HCT116 (cell line): ENCODE measurements around the gene RBMS1. TPM values are rescaled to one million over a fixed set of nuclear protein-coding genes. Genes with fewer than 3 reads are reported as not detected.

Experiments used
- ATAC-seq: fragments of 200-7000 bp; cut with Tn5 transposase; 2 replicates; pipeline ENCODE4 v1.9.1; 2020; ENCODE audit warnings: mild to moderate bottlenecking, moderate library complexity
- BruUV-seq: library from RNA; stranded (reverse); fragments of 400-500 nt; replicated peaks from 2 replicates; lab custom pipeline; 2021; lab: Mats Ljungman, UMichigan
- CTCF ChIA-PET: fragments of 300-600 bp; sonication (Branson Sonifier 250); formaldehyde crosslinking; loops from one replicate; lab custom pipeline; 2021; ENCODE audit warnings: antibody characterized with exemption; lab: Charles Lee
- POLR2A ChIA-PET: fragments of 300-600, 350-600 bp; sonication (Branson Sonifier 250); formaldehyde crosslinking; loops from one replicate; lab custom pipeline; 2021; ENCODE audit warnings: antibody characterized with exemption; lab: Charles Lee
- RAD21 ChIA-PET, 2 experiments: fragments of 300-600 bp; sonication (Branson Sonifier 250); formaldehyde crosslinking; loops; one replicate each; lab custom pipeline; 2023; ENCODE audit warnings: low total read pairs in 2 of 2; ENCODE audit not compliant: uncharacterized antibody in 2 of 2, unreplicated experiment in 2 of 2, low non-redundant PET in 1 of 2; lab: Charles Lee
- DNase-seq: peaks from one replicate; pipeline ENCODE4 v3.0.0-alpha.2; 2010; ENCODE audit warnings: low read depth, low spot score
- H2AFZ ChIP-seq: fragments of 200-600 bp; shearing (Covaris generic), sonication (generic); 2 replicates; pipeline ENCODE4 v1.6.1; 2017; ENCODE audit warnings: low read depth, mixed run types, mixed read lengths, antibody characterized with exemption, low read length; ENCODE audit not compliant: poor library complexity, severe bottlenecking
- H3K27ac ChIP-seq: 2 replicates; pipeline ENCODE4 v1.5.1; 2012; ENCODE audit warnings: low read depth, low read length
- H3K27me3 ChIP-seq: fragments of 200-600 bp; sonication (generic); 2 replicates; pipeline ENCODE4 v1.6.1; 2016; ENCODE audit warnings: mixed run types, low read length, mixed read lengths; ENCODE audit not compliant: insufficient read depth
- H3K36me3 ChIP-seq, 2 experiments: fragments of 200-500 bp in 1 of 2; fragments of 200-600 bp in 1 of 2; sonication (Bioruptor generic) in 1 of 2; sonication (generic) in 1 of 2; 2 replicates each; pipeline versions ENCODE4 v1.5.1 to v1.6.1; 2014 to 2016; ENCODE audit warnings: low read length in 2 of 2, inconsistent platforms in 1 of 2, mixed read lengths in 1 of 2, mixed run types in 1 of 2; ENCODE audit not compliant: insufficient read depth in 2 of 2, control insufficient read depth in 1 of 2
- H3K4me1 ChIP-seq, 2 experiments: fragments of 200-600 bp in 1 of 2; sonication (generic) in 1 of 2; 2 replicates each; pipeline versions ENCODE4 v1.5.1 to v1.6.1; 2012 to 2017; ENCODE audit warnings: low read length in 2 of 2, inconsistent platforms in 1 of 2, mild to moderate bottlenecking in 1 of 2, mixed read lengths in 1 of 2, mixed run types in 1 of 2, moderate library complexity in 1 of 2; ENCODE audit not compliant: insufficient read depth in 2 of 2, control insufficient read depth in 1 of 2
- H3K4me2 ChIP-seq: fragments of 200-600 bp; sonication (generic); 2 replicates; pipeline ENCODE4 v1.6.1; 2017; ENCODE audit warnings: mixed run types, low read length, mixed read lengths
- H3K4me3 ChIP-seq, 2 experiments: fragments of 200-600 bp in 1 of 2; sonication (generic) in 1 of 2; replicated peaks in 1 of 2; 2 replicates each; pipeline ENCODE4 v1.5.1; 2011 to 2016; ENCODE audit warnings: low read length in 2 of 2, control low read depth in 1 of 2, low read depth in 1 of 2, mild to moderate bottlenecking in 1 of 2, mixed read lengths in 1 of 2, mixed run types in 1 of 2
- H3K79me2 ChIP-seq: fragments of 200-600 bp; sonication (generic); 2 replicates; pipeline ENCODE4 v1.6.1; 2017; ENCODE audit warnings: mild to moderate bottlenecking, mixed run types, low read length, moderate library complexity, mixed read lengths; ENCODE audit not compliant: insufficient read depth
- H3K9ac ChIP-seq: fragments of 200-600 bp; sonication (generic); 2 replicates; pipeline ENCODE4 v1.6.1; 2016; ENCODE audit warnings: low read length, mixed read lengths
- H3K9me2 ChIP-seq: fragments of 200-600 bp; sonication (generic), shearing (Covaris generic); 2 replicates; pipeline ENCODE4 v1.6.1; 2017; ENCODE audit warnings: mixed run types, mild to moderate bottlenecking, moderate library complexity; ENCODE audit not compliant: insufficient read depth
- H3K9me3 ChIP-seq, 2 experiments: fragments of 200-500 bp in 1 of 2; fragments of 200-600 bp in 1 of 2; sonication (Bioruptor generic) in 1 of 2; sonication (generic) in 1 of 2; 2 replicates each; pipeline ENCODE4 v1.6.1; 2014 to 2017; ENCODE audit warnings: low read length in 2 of 2, mixed read lengths in 2 of 2, inconsistent platforms in 1 of 2, low read depth in 1 of 2, mild to moderate bottlenecking in 1 of 2, mixed run types in 1 of 2, moderate library complexity in 1 of 2; ENCODE audit not compliant: control insufficient read depth in 1 of 2, insufficient read depth in 1 of 2
- H4K20me1 ChIP-seq: fragments of 200-600 bp; sonication (generic), shearing (Covaris generic); 2 replicates; pipeline ENCODE4 v1.6.1; 2017; ENCODE audit warnings: mixed run types, mild to moderate bottlenecking, moderate library complexity; ENCODE audit not compliant: insufficient read depth
- EZH2 ChIP-seq: fragments of 200-600 bp; sonication (generic); IDR thresholded peaks from 2 replicates; pipeline ENCODE4 v1.6.1; 2017; ENCODE audit warnings: antibody characterized with exemption, mixed run types
- FOSL1 ChIP-seq: IDR thresholded peaks from 2 replicates; pipeline ENCODE4 v1.6.1; 2012; ENCODE audit warnings: low read depth
- POLR2A ChIP-seq: IDR thresholded peaks from 2 replicates; pipeline ENCODE4 v1.7.0; 2011; ENCODE audit warnings: borderline replicate concordance; ENCODE audit not compliant: insufficient read depth, insufficient read length; ENCODE audit errors: extremely low read depth
- POLR2AphosphoS5 ChIP-seq: IDR thresholded peaks from 2 replicates; pipeline ENCODE4 v1.6.1; 2011; ENCODE audit warnings: mild to moderate bottlenecking, low read depth, low read length, moderate library complexity
- SRF ChIP-seq: IDR thresholded peaks from 2 replicates; pipeline ENCODE4 v1.6.1; 2012; ENCODE audit warnings: low read depth
- YY1 ChIP-seq: IDR thresholded peaks from 2 replicates; pipeline ENCODE4 v1.6.1; 2011; ENCODE audit warnings: low read length, low read depth, moderate library complexity, mild to moderate bottlenecking; ENCODE audit not compliant: insufficient replicate concordance; ENCODE audit errors: extremely low read depth
- ZFX ChIP-seq: fragments of 450-650 bp; IDR thresholded peaks from 2 replicates; pipeline ENCODE4 v1.6.1; 2017
- intact Hi-C: fragments of 100-400 bp; cut with micrococcal nuclease; formaldehyde crosslinking; loops from 2 replicates; pipeline ENCODE4 v1.10.0; 2022
- total RNA-seq: library from RNA; stranded (reverse); gene quantifications from one replicate; pipeline ENCODE4 v1.2.1, GENCODE V29; 2021; ENCODE audit not compliant: unreplicated experiment
- TF ChIP-seq, protein P1 (sequence below): IDR thresholded peaks from 2 replicates; pipeline ENCODE4 v1.6.1; 2012
- TF ChIP-seq, protein P2 (sequence below), 3 experiments: fragments of 200-600 bp in 1 of 3; sonication (generic) in 1 of 3; IDR thresholded peaks in 2 of 3; conservative IDR thresholded peaks in 1 of 3; 2 replicates each; pipeline ENCODE4 v1.5.1; 2012 to 2017; ENCODE audit warnings: low read depth in 2 of 3, low read length in 2 of 3, antibody characterized with exemption in 1 of 3, borderline replicate concordance in 1 of 3, control low read depth in 1 of 3, mild to moderate bottlenecking in 1 of 3, mixed read lengths in 1 of 3, mixed run types in 1 of 3, moderate library complexity in 1 of 3; ENCODE audit not compliant: insufficient read depth in 1 of 3
- TF ChIP-seq, protein P3 (sequence below): IDR thresholded peaks from 2 replicates; pipeline ENCODE4 v1.6.1; 2011; ENCODE audit warnings: mild to moderate bottlenecking, low read length, moderate library complexity; ENCODE audit not compliant: insufficient replicate concordance; ENCODE audit errors: extremely low read depth

RBMS1 gene
- total RNA-seq, 1 experiment from 2014 or later: 17.6 TPM

DNA sequence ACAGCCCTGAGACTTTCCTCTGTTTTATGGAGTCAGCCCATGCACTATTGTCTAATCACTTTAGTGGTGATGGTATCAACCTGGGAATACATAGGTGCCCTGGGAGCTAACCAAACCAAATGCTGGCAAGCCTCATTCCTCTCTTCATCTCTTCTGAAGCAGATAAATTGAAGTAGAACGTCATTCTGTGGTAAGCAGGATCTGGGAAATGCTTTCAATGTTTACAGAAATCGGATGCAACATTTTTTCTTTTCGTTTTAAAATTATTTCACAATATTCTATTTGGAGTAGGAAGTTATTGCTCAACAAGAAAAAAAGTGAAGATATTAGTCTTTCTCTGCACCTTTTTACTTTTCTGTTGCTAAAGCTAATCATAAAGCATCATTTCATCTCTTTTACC lies 114.2 kb downstream of the RBMS1 start:
- no TSS peak for BruUV-seq
- H2AFZ ChIP-seq: no peak overlapping the region
- ChIA-PET POLR2A (no interaction called here), RAD21 (no interaction called here), CTCF (no interaction called here)
- intact Hi-C loops: no loop called here
- H3K9ac ChIP-seq: no peak overlapping the region
- H4K20me1 ChIP-seq: no peaks in the 10 kb centered on the region
- TF ChIP-seq, protein P1, sequence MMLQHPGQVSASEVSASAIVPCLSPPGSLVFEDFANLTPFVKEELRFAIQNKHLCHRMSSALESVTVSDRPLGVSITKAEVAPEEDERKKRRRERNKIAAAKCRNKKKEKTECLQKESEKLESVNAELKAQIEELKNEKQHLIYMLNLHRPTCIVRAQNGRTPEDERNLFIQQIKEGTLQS: no peak
- TF ChIP-seq, protein P2, sequence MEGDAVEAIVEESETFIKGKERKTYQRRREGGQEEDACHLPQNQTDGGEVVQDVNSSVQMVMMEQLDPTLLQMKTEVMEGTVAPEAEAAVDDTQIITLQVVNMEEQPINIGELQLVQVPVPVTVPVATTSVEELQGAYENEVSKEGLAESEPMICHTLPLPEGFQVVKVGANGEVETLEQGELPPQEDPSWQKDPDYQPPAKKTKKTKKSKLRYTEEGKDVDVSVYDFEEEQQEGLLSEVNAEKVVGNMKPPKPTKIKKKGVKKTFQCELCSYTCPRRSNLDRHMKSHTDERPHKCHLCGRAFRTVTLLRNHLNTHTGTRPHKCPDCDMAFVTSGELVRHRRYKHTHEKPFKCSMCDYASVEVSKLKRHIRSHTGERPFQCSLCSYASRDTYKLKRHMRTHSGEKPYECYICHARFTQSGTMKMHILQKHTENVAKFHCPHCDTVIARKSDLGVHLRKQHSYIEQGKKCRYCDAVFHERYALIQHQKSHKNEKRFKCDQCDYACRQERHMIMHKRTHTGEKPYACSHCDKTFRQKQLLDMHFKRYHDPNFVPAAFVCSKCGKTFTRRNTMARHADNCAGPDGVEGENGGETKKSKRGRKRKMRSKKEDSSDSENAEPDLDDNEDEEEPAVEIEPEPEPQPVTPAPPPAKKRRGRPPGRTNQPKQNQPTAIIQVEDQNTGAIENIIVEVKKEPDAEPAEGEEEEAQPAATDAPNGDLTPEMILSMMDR (IDR thresholded peaks at IDR 0.05 in 2 of 3, conservative IDR thresholded peaks at IDR 0.05 in 1 of 3; ENCODE audit: borderline replicate concordance in 1 of 3, insufficient read depth in 1 of 3, low read depth in 2 of 3, low read length in 2 of 3): no peak
- TF ChIP-seq POLR2A: no peak
- TF ChIP-seq, protein P3, sequence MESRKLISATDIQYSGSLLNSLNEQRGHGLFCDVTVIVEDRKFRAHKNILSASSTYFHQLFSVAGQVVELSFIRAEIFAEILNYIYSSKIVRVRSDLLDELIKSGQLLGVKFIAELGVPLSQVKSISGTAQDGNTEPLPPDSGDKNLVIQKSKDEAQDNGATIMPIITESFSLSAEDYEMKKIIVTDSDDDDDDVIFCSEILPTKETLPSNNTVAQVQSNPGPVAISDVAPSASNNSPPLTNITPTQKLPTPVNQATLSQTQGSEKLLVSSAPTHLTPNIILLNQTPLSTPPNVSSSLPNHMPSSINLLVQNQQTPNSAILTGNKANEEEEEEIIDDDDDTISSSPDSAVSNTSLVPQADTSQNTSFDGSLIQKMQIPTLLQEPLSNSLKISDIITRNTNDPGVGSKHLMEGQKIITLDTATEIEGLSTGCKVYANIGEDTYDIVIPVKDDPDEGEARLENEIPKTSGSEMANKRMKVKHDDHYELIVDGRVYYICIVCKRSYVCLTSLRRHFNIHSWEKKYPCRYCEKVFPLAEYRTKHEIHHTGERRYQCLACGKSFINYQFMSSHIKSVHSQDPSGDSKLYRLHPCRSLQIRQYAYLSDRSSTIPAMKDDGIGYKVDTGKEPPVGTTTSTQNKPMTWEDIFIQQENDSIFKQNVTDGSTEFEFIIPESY: no peak
- no peak for TF ChIP-seq FOSL1
- no peak for TF ChIP-seq EZH2
- TF ChIP-seq YY1: no peak
- TF ChIP-seq ZFX: no peak
- no peak for TF ChIP-seq POLR2AphosphoS5
- no peak for TF ChIP-seq SRF
- no peaks in the 10 kb centered on the region for H3K9me3 ChIP-seq
- DNase-seq: no peak
- H3K27me3 ChIP-seq: no peaks in the 10 kb centered on the region
- no peak overlapping the region for H3K27ac ChIP-seq
- ATAC-seq: no peak
- no peaks in the 10 kb centered on the region for H3K79me2 ChIP-seq
- H3K4me1 ChIP-seq: no peaks in the 10 kb centered on the region
- no peaks in the 10 kb centered on the region for H3K9me2 ChIP-seq
- no peak overlapping the region for H3K4me3 ChIP-seq
- no peak overlapping the region for H3K4me2 ChIP-seq
- no peaks in the 10 kb centered on the region for H3K36me3 ChIP-seq
